Trophoblast cell (in vitro differentiated cells and primary cell): ENCODE data around the gene RPS6KA1.
"Not testable (repeated sequence)": the region's sequence is repeated elsewhere in the genome, so short reads cannot be mapped to it uniquely, and the experiment has no call there.

Experiments
- DNase-seq, 2 donors: peaks; one replicate each; pipeline ENCODE4 v3.0.0-alpha.2; 2016
- H2AFZ ChIP-seq: 2 replicates; pipeline ENCODE4 v1.6.1; 2013; ENCODE audit warnings: low read length, moderate library complexity, mild to moderate bottlenecking; ENCODE audit not compliant: insufficient read depth, poor library complexity
- H2AK5ac ChIP-seq: 2 replicates; pipeline ENCODE4 v1.6.1; 2013; ENCODE audit warnings: mild to moderate bottlenecking, low read length
- H2BK120ac ChIP-seq: 2 replicates; pipeline ENCODE4 v1.6.1; 2013; ENCODE audit warnings: low read length, mild to moderate bottlenecking, moderate library complexity; ENCODE audit not compliant: insufficient read depth, poor library complexity
- H2BK12ac ChIP-seq: 2 replicates; pipeline ENCODE4 v1.6.1; 2013; ENCODE audit warnings: mild to moderate bottlenecking, low read length, moderate library complexity
- H2BK5ac ChIP-seq: 2 replicates; pipeline ENCODE4 v1.6.1; 2013; ENCODE audit warnings: low read length, low read depth, moderate library complexity, mild to moderate bottlenecking; ENCODE audit not compliant: poor library complexity
- H3K14ac ChIP-seq: 2 replicates; pipeline ENCODE4 v1.6.1; 2013; ENCODE audit warnings: mild to moderate bottlenecking, low read length
- H3K18ac ChIP-seq: 2 replicates; pipeline ENCODE4 v1.6.1; 2013; ENCODE audit warnings: mild to moderate bottlenecking, low read length
- H3K23ac ChIP-seq: 2 replicates; pipeline ENCODE4 v1.6.1; 2013; ENCODE audit warnings: low read length
- H3K27ac ChIP-seq: 2 replicates; pipeline ENCODE4 v1.5.1; 2013; ENCODE audit warnings: low read depth, mild to moderate bottlenecking, inconsistent platforms, low read length, moderate library complexity
- H3K27me3 ChIP-seq: 2 replicates; pipeline ENCODE4 v1.6.1; 2013; ENCODE audit warnings: inconsistent platforms, mild to moderate bottlenecking, low read length, moderate library complexity; ENCODE audit not compliant: insufficient read depth
- H3K36me3 ChIP-seq, 2 experiments: 1 replicate in 1 of 2; 2 replicates in 1 of 2; pipeline ENCODE4 v1.6.1; 2013; ENCODE audit warnings: low read length in 2 of 2, mild to moderate bottlenecking in 2 of 2, moderate library complexity in 1 of 2; ENCODE audit not compliant: insufficient read depth in 2 of 2, control insufficient read depth in 1 of 2
- H3K4ac ChIP-seq: 2 replicates; pipeline ENCODE4 v1.6.1; 2013; ENCODE audit warnings: low read depth, mild to moderate bottlenecking, low read length, moderate library complexity
- H3K4me1 ChIP-seq, 2 experiments: 1 replicate in 1 of 2; 2 replicates in 1 of 2; pipeline ENCODE4 v1.6.1; 2013; ENCODE audit warnings: low read length in 2 of 2, mild to moderate bottlenecking in 2 of 2, moderate library complexity in 1 of 2; ENCODE audit not compliant: insufficient read depth in 2 of 2, control insufficient read depth in 1 of 2
- H3K4me2 ChIP-seq: 2 replicates; pipeline ENCODE4 v1.6.1; 2013; ENCODE audit warnings: inconsistent platforms, mild to moderate bottlenecking, low read length, moderate library complexity
- H3K4me3 ChIP-seq: 2 replicates; pipeline ENCODE4 v1.5.1; 2013; ENCODE audit warnings: mild to moderate bottlenecking, low read depth, low read length, inconsistent platforms
- H3K79me1 ChIP-seq: one replicate; pipeline ENCODE4 v1.6.1; 2013; ENCODE audit warnings: low read length
- H3K79me2 ChIP-seq: 2 replicates; pipeline ENCODE4 v1.6.1; 2013; ENCODE audit warnings: low read length, mild to moderate bottlenecking; ENCODE audit not compliant: control insufficient read depth, insufficient read depth, poor library complexity
- H3K9ac ChIP-seq: 2 replicates; pipeline ENCODE4 v1.6.1; 2013; ENCODE audit warnings: mild to moderate bottlenecking, low read length
- H3K9me3 ChIP-seq: 2 replicates; pipeline ENCODE4 v1.6.1; 2013; ENCODE audit warnings: low read depth, mild to moderate bottlenecking, control low read depth, inconsistent platforms, low read length; ENCODE audit not compliant: insufficient read depth
- H4K12ac ChIP-seq: 2 replicates; pipeline ENCODE4 v1.6.1; 2013; ENCODE audit warnings: low read depth, mild to moderate bottlenecking, low read length, moderate library complexity
- H4K8ac ChIP-seq: 2 replicates; pipeline ENCODE4 v1.6.1; 2013; ENCODE audit warnings: low read depth, mild to moderate bottlenecking, low read length, moderate library complexity
- H4K91ac ChIP-seq: one replicate; pipeline ENCODE4 v1.6.1; 2013; ENCODE audit warnings: low read depth, mild to moderate bottlenecking, low read length, moderate library complexity
- WGBS: extraction: QIAGEN DNeasy Blood & Tissue Kit; methylation state at CpG from one replicate; pipeline ENCODE4 v1.1.7; 2013; ENCODE audit warnings: missing lambda C conversion rate; ENCODE audit not compliant: insufficient read length, insufficient coverage; ENCODE audit errors: extremely low coverage; 5-methylcytosine and 5-hydroxymethylcytosine counted together

The RPS6KA1 gene

DNA sequence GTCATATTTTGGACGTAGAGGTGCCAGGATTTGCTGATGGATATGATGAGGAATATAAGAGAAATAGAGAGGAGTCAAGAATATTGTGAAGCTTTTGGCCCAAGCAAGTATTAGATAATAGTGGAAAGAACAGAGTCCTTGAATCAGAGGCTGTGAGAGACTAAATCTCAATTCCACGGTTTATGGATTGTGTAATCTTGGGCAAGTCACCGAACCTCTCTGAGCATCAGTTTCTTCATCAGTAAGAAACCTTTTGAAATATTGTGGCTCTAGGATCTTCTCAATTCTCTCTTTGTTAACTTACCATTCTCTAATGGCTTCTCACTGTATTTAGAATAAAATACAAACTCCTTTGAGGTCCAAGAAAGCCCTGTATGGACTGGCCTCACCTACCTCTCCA is 77.6 kb downstream of the RPS6KA1 start:
- H3K27ac ChIP-seq, result no peak overlapping the region
- no peak overlapping the region for H4K12ac ChIP-seq
- H2AK5ac ChIP-seq, result no peak overlapping the region
- no peaks in the 10 kb centered on the region for H3K27me3 ChIP-seq
- no peaks in the 10 kb centered on the region for H3K79me2 ChIP-seq
- no peak overlapping the region for H3K4ac ChIP-seq
- no peak overlapping the region for H2BK12ac ChIP-seq
- H4K91ac ChIP-seq, result no peak overlapping the region
- H3K36me3 ChIP-seq, result no peaks in the 10 kb centered on the region
- no peak overlapping the region for H2BK120ac ChIP-seq
- peaks cover 0 to 2% of the 10 kb centered on the region in 2 experiments for H3K4me1 ChIP-seq
- no peaks in the 10 kb centered on the region for H3K9me3 ChIP-seq
- no peak overlapping the region for H3K4me3 ChIP-seq
- no peak overlapping the region for H2AFZ ChIP-seq
- H2BK5ac ChIP-seq, result no peak overlapping the region
- no peak overlapping the region for H4K8ac ChIP-seq
- H3K18ac ChIP-seq, result no peak overlapping the region
- H3K79me1 ChIP-seq, result no peaks in the 10 kb centered on the region
- DNase-seq, result peak in 1 of 2 donors; percentile 16
- WGBS, result no CpG with 5 or more reads among the region's 3 CpGs
- H3K23ac ChIP-seq, result no peak overlapping the region
- H3K4me2 ChIP-seq, result no peak overlapping the region
- H3K9ac ChIP-seq, result no peak overlapping the region
- H3K14ac ChIP-seq, result no peak overlapping the region

DNA sequence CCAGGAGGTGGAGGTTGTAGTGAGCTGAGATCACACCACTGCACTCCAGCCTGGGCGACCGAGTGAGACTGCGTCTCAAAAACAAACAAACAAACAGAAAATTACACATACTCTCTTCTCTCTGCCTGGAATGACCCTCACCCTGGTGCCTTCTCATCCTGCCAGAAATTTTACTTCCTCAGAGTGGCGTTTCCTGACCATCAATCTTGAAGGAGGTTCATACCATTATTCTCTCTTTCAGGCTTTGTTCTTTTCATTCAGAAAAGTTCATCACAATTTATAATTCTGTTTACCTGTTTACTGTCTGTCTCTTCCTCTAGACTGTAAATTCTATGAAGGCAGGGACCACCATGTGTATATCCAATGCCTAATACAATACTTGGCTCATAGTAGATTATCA is 79.3 kb downstream of the RPS6KA1 start:
- no peak overlapping the region for H3K4ac ChIP-seq
- H4K8ac ChIP-seq, result no peak overlapping the region
- H3K18ac ChIP-seq, result no peak overlapping the region
- no peak overlapping the region for H2BK12ac ChIP-seq
- WGBS, result no CpG with 5 or more reads among the region's 4 CpGs
- no peak overlapping the region for H3K14ac ChIP-seq
- no peak overlapping the region for H2BK5ac ChIP-seq
- no peak overlapping the region for H3K4me3 ChIP-seq
- no peak overlapping the region for H4K12ac ChIP-seq
- H3K27me3 ChIP-seq, result no peaks in the 10 kb centered on the region
- H3K9ac ChIP-seq, result no peak overlapping the region
- H3K79me2 ChIP-seq, result peaks cover 2% of the 10 kb centered on the region
- H4K91ac ChIP-seq, result no peak overlapping the region
- no peak overlapping the region for H3K4me2 ChIP-seq
- no peak overlapping the region for H2BK120ac ChIP-seq
- peaks cover 2% of the 10 kb centered on the region for H3K79me1 ChIP-seq
- peaks cover 3 to 5% of the 10 kb centered on the region in 2 experiments for H3K4me1 ChIP-seq
- no peak for DNase-seq
- no peaks in the 10 kb centered on the region for H3K9me3 ChIP-seq
- no peak overlapping the region for H2AFZ ChIP-seq
- H2AK5ac ChIP-seq, result no peak overlapping the region
- no peak overlapping the region for H3K27ac ChIP-seq
- H3K23ac ChIP-seq, result no peak overlapping the region
- no peaks in the 10 kb centered on the region for H3K36me3 ChIP-seq

DNA sequence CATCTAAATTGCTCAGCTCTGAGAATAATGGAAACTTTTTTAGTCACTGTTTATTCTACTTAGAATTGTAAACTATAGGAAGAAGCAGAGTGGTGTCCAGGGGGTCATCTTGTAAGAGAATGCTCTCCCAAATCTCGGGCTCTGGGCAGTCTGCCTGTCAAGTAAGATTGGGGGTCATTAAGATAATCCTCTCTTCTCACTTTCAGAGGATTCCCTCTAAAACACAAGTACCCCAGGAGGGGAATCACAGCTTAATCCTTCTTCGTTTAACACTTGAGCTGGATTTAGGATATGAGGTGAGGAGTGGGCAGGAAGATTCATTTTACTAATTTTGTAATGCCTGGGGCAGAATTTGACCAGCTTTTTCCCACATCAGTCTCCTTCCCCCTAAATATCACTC is 81.2 kb downstream of the RPS6KA1 start:
- no peaks in the 10 kb centered on the region for H3K36me3 ChIP-seq
- no peak overlapping the region for H2AK5ac ChIP-seq
- H2BK12ac ChIP-seq, result no peak overlapping the region
- no peak overlapping the region for H4K91ac ChIP-seq
- no peak overlapping the region for H2BK5ac ChIP-seq
- no peaks in the 10 kb centered on the region for H3K27me3 ChIP-seq
- H3K9me3 ChIP-seq, result no peaks in the 10 kb centered on the region
- peaks cover 2% of the 10 kb centered on the region for H3K79me2 ChIP-seq
- H3K27ac ChIP-seq, result no peak overlapping the region
- peaks cover 3% of the 10 kb centered on the region in 2 experiments for H3K4me1 ChIP-seq
- H3K79me1 ChIP-seq, result peaks cover 2% of the 10 kb centered on the region
- H3K4me2 ChIP-seq, result no peak overlapping the region
- no peak overlapping the region for H2AFZ ChIP-seq
- H3K18ac ChIP-seq, result no peak overlapping the region
- no peak overlapping the region for H3K4me3 ChIP-seq
- WGBS, result no CpG with 5 or more reads among the region's 2 CpGs
- H4K12ac ChIP-seq, result no peak overlapping the region
- H2BK120ac ChIP-seq, result no peak overlapping the region
- H3K14ac ChIP-seq, result no peak overlapping the region
- H4K8ac ChIP-seq, result no peak overlapping the region
- H3K9ac ChIP-seq, result no peak overlapping the region
- no peak overlapping the region for H3K23ac ChIP-seq
- H3K4ac ChIP-seq, result no peak overlapping the region
- DNase-seq, result no peak

DNA sequence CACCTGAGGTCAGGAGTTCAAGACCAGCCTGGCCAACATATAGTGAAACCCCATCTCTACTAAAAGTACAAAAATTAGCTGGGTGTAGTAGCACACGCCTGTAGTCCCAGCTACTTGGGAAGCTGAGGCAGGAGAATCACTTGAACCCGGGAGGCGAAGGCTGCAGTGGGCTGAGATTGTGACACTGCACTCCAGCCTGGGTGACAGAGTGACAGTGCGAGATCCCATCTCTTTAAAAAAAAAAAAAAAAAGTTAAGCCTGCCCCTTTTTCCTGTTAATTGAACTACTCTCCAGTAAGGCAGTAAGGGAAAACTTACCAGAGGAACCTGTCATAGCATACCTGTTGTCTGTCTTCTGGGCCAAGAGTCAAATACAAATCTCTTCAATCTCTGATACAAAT is 83.1 kb downstream of the RPS6KA1 start:
- not testable (repeated sequence) for H3K9me3 ChIP-seq, H2BK12ac ChIP-seq, H3K4me3 ChIP-seq, H3K36me3 ChIP-seq, H3K79me2 ChIP-seq, H3K9ac ChIP-seq, H3K4ac ChIP-seq, H3K79me1 ChIP-seq, H3K27ac ChIP-seq, H3K27me3 ChIP-seq, H3K4me2 ChIP-seq, H2BK120ac ChIP-seq, H4K12ac ChIP-seq, H2BK5ac ChIP-seq, H4K8ac ChIP-seq, H3K18ac ChIP-seq, H3K23ac ChIP-seq, H2AFZ ChIP-seq, H3K14ac ChIP-seq, H3K4me1 ChIP-seq, H2AK5ac ChIP-seq
- peak in 1 of 2 donors; percentile 49 for DNase-seq
- no CpG with 5 or more reads among the region's 4 CpGs for WGBS
- peak overlapping the region; percentile 4 for H4K91ac ChIP-seq
